SK-N-SH (cell line): ENCODE results near the gene ABCA3. TPM values are rescaled to one million over a fixed set of nuclear protein-coding genes. Genes with fewer than 3 reads are reported as not detected.

ENCODE experiments used
- CTCF ChIA-PET: fragments of 300-600, 350-600 bp; formaldehyde crosslinking; extraction: SDS; loops from one replicate; lab custom pipeline; 2021; lab: Yijun Ruan, JAX
- POLR2A ChIA-PET: fragments of 350-600 bp; sonication (Branson Sonifier 250); formaldehyde crosslinking; extraction: SDS; loops from one replicate; lab custom pipeline; 2020; ENCODE audit warnings: antibody characterized with exemption, inconsistent platforms; lab: Yijun Ruan, JAX
- DNase-seq: peaks from one replicate; pipeline ENCODE4 v3.0.0; 2012
- H2AFZ ChIP-seq: fragments of 200-600 bp; sonication (generic); 2 replicates; pipeline ENCODE4 v1.8.1; 2016; ENCODE audit warnings: antibody characterized with exemption, mild to moderate bottlenecking, low read depth
- H3F3A ChIP-seq: fragments of 200-600 bp; sonication (generic); replicated peaks from 2 replicates; pipeline ENCODE3; 2016; ENCODE audit warnings: antibody characterized with exemption, mild to moderate bottlenecking; ENCODE audit not compliant: insufficient read depth
- H3K27ac ChIP-seq, 2 experiments: fragments of 200-500 bp in 1 of 2; fragments of 200-600 bp in 1 of 2; sonication (Bioruptor generic) in 1 of 2; sonication (generic), shearing (Covaris generic) in 1 of 2; 2 replicates each; pipeline versions ENCODE4 v1.5.1 to v1.6.1; 2014 to 2016; ENCODE audit warnings: low read depth in 2 of 2, inconsistent platforms in 1 of 2, low read length in 1 of 2, mild to moderate bottlenecking in 1 of 2, mixed read lengths in 1 of 2
- H3K27me3 ChIP-seq: fragments of 200-600 bp; sonication (generic), shearing (Covaris generic); 2 replicates; pipeline ENCODE4 v1.6.1; 2016; ENCODE audit warnings: mixed run types; ENCODE audit not compliant: insufficient read depth
- H3K36me3 ChIP-seq, 2 experiments: fragments of 200-500 bp in 1 of 2; fragments of 200-600 bp in 1 of 2; sonication (Bioruptor generic) in 1 of 2; sonication (generic) in 1 of 2; replicated peaks in 1 of 2; 2 replicates each; pipeline versions ENCODE3 to v1.5.1; 2014 to 2016; ENCODE audit warnings: low read length in 1 of 2, mild to moderate bottlenecking in 1 of 2; ENCODE audit not compliant: insufficient read depth in 2 of 2, control insufficient read depth in 1 of 2
- H3K4me1 ChIP-seq, 2 experiments: fragments of 200-500 bp in 1 of 2; fragments of 200-600 bp in 1 of 2; sonication (Bioruptor generic) in 1 of 2; sonication (generic), shearing (Covaris generic) in 1 of 2; 2 replicates each; pipeline versions ENCODE4 v1.5.1 to v1.6.1; 2014 to 2016; ENCODE audit warnings: low read depth in 1 of 2, low read length in 1 of 2, mixed run types in 1 of 2; ENCODE audit not compliant: insufficient read depth in 2 of 2, control insufficient read depth in 1 of 2
- H3K4me2 ChIP-seq: fragments of 200-600 bp; sonication (generic), shearing (Covaris generic); 2 replicates; pipeline ENCODE4 v1.6.1; 2017; ENCODE audit warnings: mixed run types
- H3K4me3 ChIP-seq, 2 experiments: fragments of 200-500 bp in 1 of 2; fragments of 200-600 bp in 1 of 2; sonication (Bioruptor generic) in 1 of 2; sonication (generic), shearing (Covaris generic) in 1 of 2; 2 replicates each; pipeline versions ENCODE4 v1.5.1 to v1.8.1; 2014 to 2016; ENCODE audit warnings: low read depth in 2 of 2, inconsistent platforms in 1 of 2, low read length in 1 of 2, mild to moderate bottlenecking in 1 of 2, mixed read lengths in 1 of 2, moderate library complexity in 1 of 2
- H3K79me2 ChIP-seq: fragments of 200-600 bp; sonication (generic); 2 replicates; pipeline ENCODE4 v1.8.1; 2017; ENCODE audit warnings: mild to moderate bottlenecking; ENCODE audit not compliant: insufficient read depth
- H3K9ac ChIP-seq: fragments of 200-600 bp; sonication (generic); 2 replicates; pipeline ENCODE4 v1.6.1; 2017; ENCODE audit warnings: mixed run types
- H3K9me2 ChIP-seq: fragments of 200-600 bp; sonication (generic); 2 replicates; pipeline ENCODE4 v1.6.1; 2017; ENCODE audit warnings: mixed run types
- H3K9me3 ChIP-seq: fragments of 200-600 bp; sonication (generic); 2 replicates; pipeline ENCODE4 v1.6.1; 2017; ENCODE audit warnings: mixed run types, mild to moderate bottlenecking, moderate library complexity
- H4K20me1 ChIP-seq: fragments of 200-600 bp; sonication (generic); 2 replicates; pipeline ENCODE4 v1.6.1; 2017; ENCODE audit warnings: mild to moderate bottlenecking, mixed run types; ENCODE audit not compliant: insufficient read depth
- CHD2 ChIP-seq: fragments of 150-350 bp; IDR thresholded peaks from 2 replicates; pipeline ENCODE4 v1.6.1; 2018; ENCODE audit warnings: low read length; ENCODE audit not compliant: partially characterized antibody
- CTCF ChIP-seq: fragments of 200-600 bp; sonication (generic); IDR thresholded peaks from 2 replicates; pipeline ENCODE4 v1.6.1; 2017; ENCODE audit warnings: antibody characterized with exemption, mild to moderate bottlenecking, moderate library complexity
- ELF1 ChIP-seq: IDR thresholded peaks from 2 replicates; pipeline ENCODE4 v1.4.0; 2012
- EP300 ChIP-seq, 2 experiments: IDR thresholded peaks; 2 replicates each; pipeline versions ENCODE4 v1.4.0 to v1.6.1; 2012; ENCODE audit warnings: borderline replicate concordance in 1 of 2, low read depth in 1 of 2, low read length in 1 of 2
- EZH2phosphoT487 ChIP-seq: fragments of 200-600 bp; sonication (generic); IDR thresholded peaks from 2 replicates; pipeline ENCODE4 v1.6.1; 2017; ENCODE audit warnings: low read depth, mixed run types, mild to moderate bottlenecking, antibody characterized with exemption, moderate library complexity, borderline replicate concordance
- FOXJ3 ChIP-seq: sonication (generic); formaldehyde crosslinking; IDR thresholded peaks from 2 replicates; pipeline ENCODE4 v1.5.1; 2020; ENCODE audit warnings: mild to moderate bottlenecking, missing genetic modification reagents
- FOXM1 ChIP-seq: IDR thresholded peaks from 2 replicates; pipeline ENCODE4 v1.4.0; 2012; ENCODE audit warnings: low read depth, mild to moderate bottlenecking
- IRF3 ChIP-seq: fragments of 150-350 bp; IDR thresholded peaks from 2 replicates; pipeline ENCODE4 v1.6.1; 2016; ENCODE audit warnings: mild to moderate bottlenecking, low read depth, low read length
- MEF2A ChIP-seq: IDR thresholded peaks from 2 replicates; pipeline ENCODE4 v1.4.0; 2012; ENCODE audit warnings: low read depth, borderline replicate concordance
- NRF1 ChIP-seq: IDR thresholded peaks from 2 replicates; pipeline ENCODE4 v1.6.1; 2012; ENCODE audit warnings: low read depth, mild to moderate bottlenecking, low read length
- PBX3 ChIP-seq: IDR thresholded peaks from 2 replicates; pipeline ENCODE4; 2012
- POLR2AphosphoS5 ChIP-seq: IDR thresholded peaks from 2 replicates; pipeline ENCODE4 v1.6.1; 2012; ENCODE audit warnings: low read depth, low read length
- RAD21 ChIP-seq: IDR thresholded peaks from 2 replicates; pipeline ENCODE4 v1.6.1; 2012; ENCODE audit warnings: mild to moderate bottlenecking, low read length
- RFX5 ChIP-seq: IDR thresholded peaks from 2 replicates; pipeline ENCODE4 v1.6.1; 2012; ENCODE audit warnings: mild to moderate bottlenecking, improper control_type of control experiment, low read length
- SIN3A ChIP-seq: IDR thresholded peaks from 2 replicates; pipeline ENCODE4 v1.6.1; 2012; ENCODE audit warnings: low read depth, mild to moderate bottlenecking, low read length, moderate library complexity, borderline replicate concordance
- TAF1 ChIP-seq: IDR thresholded peaks from 2 replicates; pipeline ENCODE4 v1.6.1; 2012; ENCODE audit warnings: low read depth, mild to moderate bottlenecking, low read length, moderate library complexity, borderline replicate concordance
- TCF12 ChIP-seq: IDR thresholded peaks from 2 replicates; pipeline ENCODE4 v1.4.0; 2012
- USF2 ChIP-seq: fragments of 150-350 bp; IDR thresholded peaks from 2 replicates; pipeline ENCODE4 v1.6.1; 2017; ENCODE audit warnings: antibody characterized with exemption, low read length, low read depth, borderline replicate concordance
- YY1 ChIP-seq: IDR thresholded peaks from 2 replicates; pipeline ENCODE4 v1.4.0; 2012; ENCODE audit warnings: low read depth, mild to moderate bottlenecking
- ZBTB33 ChIP-seq: IDR thresholded peaks from 2 replicates; pipeline ENCODE4 v1.4.0; 2012; ENCODE audit warnings: low read depth, borderline replicate concordance
- WGBS: methylation state at CpG from one replicate; pipeline ENCODE4 v1.1.6; 2017; ENCODE audit warnings: low lambda C conversion rate; 5-methylcytosine and 5-hydroxymethylcytosine counted together
- polyA plus RNA-seq, 3 experiments: library from polyadenylated mRNA; depleted of rRNA; stranded (reverse); fragments of >200 nt; gene quantifications; 2 replicates each; pipeline ENCODE4 v1.2.3, GENCODE V29; 2012

ABCA3 gene
- polyA plus RNA-seq, 1 of the 3 experiments (the other 2 are of a cell fraction): 9.9 TPM

GRCh38 chr16:2335286-2335895 lies 5.1 kb downstream of the ABCA3 start:
- H3K36me3 ChIP-seq: no peaks in the 10 kb centered on the region
- no peak overlapping the region for H3K27ac ChIP-seq
- H3K9me3 ChIP-seq: no peaks in the 10 kb centered on the region
- H3K4me3 ChIP-seq: no peak overlapping the region
- H3K4me2 ChIP-seq: no peak overlapping the region
- no peak overlapping the region for H2AFZ ChIP-seq
- no peaks in the 10 kb centered on the region for H4K20me1 ChIP-seq
- no peak for TF ChIP-seq ELF1
- TF ChIP-seq IRF3: no peak
- TF ChIP-seq ZBTB33: no peak
- no peak for TF ChIP-seq TAF1
- no peak for TF ChIP-seq CHD2
- no peak for TF ChIP-seq NRF1
- no peak for TF ChIP-seq YY1
- TF ChIP-seq USF2: no peak
- TF ChIP-seq FOXJ3 (CRISPR knock-in tag): no peak
- no peak for TF ChIP-seq SIN3A
- TF ChIP-seq EZH2phosphoT487: no peak
- peaks cover 7% of the 10 kb centered on the region for H3F3A ChIP-seq
- H3K27me3 ChIP-seq: no peaks in the 10 kb centered on the region
- ChIA-PET CTCF (interaction anchor here (0.7 kb wide), 1 partner anchor 166 kb away, joined by 3 read pairs; no protein-coding TSS in a partner anchor), POLR2A (interaction anchor here (0.6 kb wide), 1 partner anchor 62 kb away, joined by 4 read pairs; no protein-coding TSS in a partner anchor)
- 92% methylated on average over 8 of the region's 8 CpGs for WGBS
- peaks cover 0 to 17% of the 10 kb centered on the region in 2 experiments; a peak in 2 of 4 replicates for H3K4me1 ChIP-seq
- DNase-seq: no peak
- H3K9ac ChIP-seq: no peak overlapping the region
- H3K9me2 ChIP-seq: no peaks in the 10 kb centered on the region
- H3K79me2 ChIP-seq: no peaks in the 10 kb centered on the region

GRCh38 chr16:2333772-2334379 lies 6.7 kb downstream of the ABCA3 start:
- peaks cover 7% of the 10 kb centered on the region for H3F3A ChIP-seq
- no peaks in the 10 kb centered on the region for H3K9me3 ChIP-seq
- H3K9ac ChIP-seq: no peak overlapping the region
- no peak overlapping the region for H3K4me3 ChIP-seq
- DNase-seq: no peak
- peak overlapping the region; percentile 45 for H3K4me2 ChIP-seq
- no peaks in the 10 kb centered on the region for H3K36me3 ChIP-seq
- peaks cover 0 to 9% of the 10 kb centered on the region in 2 experiments; a peak in 1 of 4 replicates for H3K4me1 ChIP-seq
- no peaks in the 10 kb centered on the region for H3K79me2 ChIP-seq
- no peaks in the 10 kb centered on the region for H3K9me2 ChIP-seq
- ChIA-PET CTCF (no interaction called here), POLR2A (no interaction called here)
- H2AFZ ChIP-seq: no peak overlapping the region
- 73% methylated on average over 17 of the region's 17 CpGs for whole genome bisulfite sequencing
- no peaks in the 10 kb centered on the region for H4K20me1 ChIP-seq
- H3K27me3 ChIP-seq: no peaks in the 10 kb centered on the region
- no peak overlapping the region for H3K27ac ChIP-seq
- TF ChIP-seq TCF12 (no peak), RAD21 (no peak), TAF1 (no peak), CTCF (no peak), MEF2A (no peak), EP300 (IDR thresholded peaks at IDR 0.05; ENCODE audit: borderline replicate concordance in 1 of 2, low read depth in 1 of 2, low read length in 1 of 2) (no peak), FOXM1 (no peak), POLR2AphosphoS5 (no peak), RFX5 (no peak), PBX3 (no peak)
